Stimulated activated naive B cell treated with anti-CD40 and anti-IgM and Interleukin-4, amounts not matched to agents 10 μg/mL and 1 μg/mL and 100 μg/mL, for 72 hours (primary cell): ENCODE data around the gene TRAPPC10.

Experiments used
- ATAC-seq, 2 donors: fragments of 150-1000 bp; cut with Tn5 transposase; replicated peaks; 2 replicates each; pipeline ENCODE4 v1.10.0; 2021; ENCODE audit warnings: moderate library complexity in 1 of 2
- DNase-seq: peaks from one replicate; pipeline ENCODE4 v3.0.0; 2021
- H3K27ac Mint-ChIP-seq: one replicate; pipeline ENCODE4 v1.8.0; 2022; ENCODE audit warnings: mild to moderate bottlenecking, mixed read lengths
- H3K27me3 Mint-ChIP-seq, 2 donors: one replicate each; pipeline ENCODE4 v1.8.0; 2022; ENCODE audit warnings: mixed read lengths in 2 of 2
- H3K36me3 Mint-ChIP-seq, 2 donors: one replicate each; pipeline ENCODE4 v1.8.0; 2022; ENCODE audit warnings: mixed read lengths in 2 of 2, mild to moderate bottlenecking in 1 of 2
- H3K4me1 Mint-ChIP-seq, 2 donors: one replicate each; pipeline ENCODE4 v1.8.0; 2022; ENCODE audit warnings: mixed read lengths in 2 of 2, mild to moderate bottlenecking in 1 of 2
- H3K4me3 Mint-ChIP-seq, 2 donors: one replicate each; pipeline ENCODE4 v1.8.0; 2022; ENCODE audit warnings: mild to moderate bottlenecking in 2 of 2, mixed read lengths in 2 of 2, moderate library complexity in 1 of 2
- H3K9me3 Mint-ChIP-seq, 2 donors: one replicate each; pipeline ENCODE4 v1.8.0; 2022; ENCODE audit warnings: mixed read lengths in 2 of 2, mild to moderate bottlenecking in 1 of 2

TRAPPC10 gene

DNA sequence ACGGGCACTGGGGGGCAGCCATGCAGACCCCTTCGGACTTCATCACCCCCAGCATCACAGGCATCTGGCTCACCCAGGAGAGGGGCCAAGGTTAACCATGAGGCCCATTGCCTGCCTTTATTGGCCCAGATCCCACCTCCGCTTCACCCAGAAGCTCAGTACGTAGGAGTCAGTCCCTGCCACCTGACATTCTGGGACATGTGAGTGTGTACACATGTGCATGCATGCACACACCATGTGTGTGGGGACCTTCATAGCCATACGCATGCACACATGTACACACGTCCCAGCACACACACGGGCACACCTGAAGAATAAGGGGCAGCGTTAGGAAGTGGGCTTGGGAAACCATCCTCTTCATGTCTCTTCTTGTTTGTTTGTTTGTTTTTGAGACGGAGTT lies 24.1 kb upstream of the TRAPPC10 start:
- Mint-ChIP-seq H3K27me3 (no peaks in the 10 kb centered on the region), H3K27ac (peak overlapping the region; percentile 17), H3K4me3 (no peak overlapping the region), H3K4me1 (peaks cover 8 to 18% of the 10 kb centered on the region in 2 donors), H3K9me3 (no peaks in the 10 kb centered on the region), H3K36me3 (peaks cover 0 to 8% of the 10 kb centered on the region in 2 donors)
- ATAC-seq (no peak), DNase-seq (no peak)

- no peak for ATAC-seq
- H3K4me1 Mint-ChIP-seq: peaks cover 7 to 11% of the 10 kb centered on the region in 2 donors
- no peaks in the 10 kb centered on the region for H3K27me3 Mint-ChIP-seq
- DNase-seq: no peak
- no peaks in the 10 kb centered on the region for H3K9me3 Mint-ChIP-seq
- H3K36me3 Mint-ChIP-seq: peaks cover 0 to 5% of the 10 kb centered on the region in 2 donors
- peak overlapping the region; percentile 17 for H3K27ac Mint-ChIP-seq
- H3K4me3 Mint-ChIP-seq: no peak overlapping the region
Observed at GRCh38 chr21:43988506-43989230, 23.4 kb upstream of the TRAPPC10 start.

DNA sequence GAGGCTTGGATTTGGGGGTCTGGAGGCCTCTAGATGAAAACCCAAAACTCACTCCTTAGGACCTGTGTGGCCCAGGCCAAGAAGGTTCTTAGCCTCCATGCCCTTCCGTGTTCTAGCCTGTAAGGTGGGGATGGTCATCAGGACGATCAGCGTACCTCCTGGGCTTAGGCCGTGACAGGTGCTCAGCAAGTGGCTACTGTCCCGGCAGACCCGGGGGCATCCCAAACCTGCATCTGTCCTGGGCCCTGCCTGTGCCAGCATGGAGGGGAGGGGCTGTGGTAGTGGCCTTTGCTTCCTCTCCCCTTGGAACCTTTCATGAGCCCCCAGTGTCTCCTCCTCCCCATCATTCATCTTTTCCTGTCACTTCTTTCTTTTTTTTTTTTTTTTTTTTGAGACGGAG lies 22.7 kb upstream of the TRAPPC10 start:
- Mint-ChIP-seq H3K27ac (no peak overlapping the region), H3K4me1 (peaks cover 5 to 6% of the 10 kb centered on the region in 2 donors), H3K9me3 (no peaks in the 10 kb centered on the region), H3K27me3 (no peaks in the 10 kb centered on the region), H3K36me3 (no peaks in the 10 kb centered on the region), H3K4me3 (no peak overlapping the region)
- ATAC-seq (no peak), DNase-seq (no peak)

- no peaks in the 10 kb centered on the region for H3K36me3 Mint-ChIP-seq
- no peak for ATAC-seq
- no peaks in the 10 kb centered on the region for H3K9me3 Mint-ChIP-seq
- no peaks in the 10 kb centered on the region for H3K4me1 Mint-ChIP-seq
- no peak overlapping the region for H3K4me3 Mint-ChIP-seq
- H3K27me3 Mint-ChIP-seq: no peaks in the 10 kb centered on the region
- H3K27ac Mint-ChIP-seq: no peak overlapping the region
- DNase-seq: no peak
Observed at GRCh38 chr21:43991447-43991991, 20.6 kb upstream of the TRAPPC10 start.

- H3K27ac Mint-ChIP-seq: no peak overlapping the region
- H3K9me3 Mint-ChIP-seq: no peaks in the 10 kb centered on the region
- no peak overlapping the region for H3K4me3 Mint-ChIP-seq
- H3K4me1 Mint-ChIP-seq: no peaks in the 10 kb centered on the region
- no peaks in the 10 kb centered on the region for H3K36me3 Mint-ChIP-seq
- H3K27me3 Mint-ChIP-seq: no peaks in the 10 kb centered on the region
- no peak for ATAC-seq
- DNase-seq: no peak
Observed at GRCh38 chr21:43992121-43992520, 20.0 kb upstream of the TRAPPC10 start.

DNA sequence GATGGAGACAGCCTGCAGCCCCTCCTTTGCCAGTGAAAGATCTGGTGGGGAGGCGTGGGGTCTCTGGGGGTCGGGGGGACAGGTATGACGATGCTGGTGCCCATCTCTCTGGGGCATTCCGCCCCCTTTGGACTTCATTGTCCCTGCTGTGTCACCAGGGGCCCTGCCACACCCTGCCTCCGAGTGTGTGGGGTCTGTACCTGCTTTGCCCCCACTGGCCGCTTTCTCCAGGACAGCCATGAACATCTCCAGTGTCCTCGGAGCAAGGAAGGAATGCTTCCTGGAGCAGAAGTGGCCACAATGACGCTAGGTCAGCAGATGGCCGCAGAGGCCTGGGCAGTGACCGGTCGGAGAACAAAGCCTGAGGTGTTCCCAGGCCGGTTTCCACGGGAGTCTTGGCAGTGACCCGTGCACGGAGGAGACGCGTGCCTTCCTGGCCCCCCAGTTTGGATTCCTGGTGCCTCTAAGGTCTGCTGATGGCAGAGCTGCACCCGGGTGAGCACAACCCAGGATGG lies 18.6 kb upstream of the TRAPPC10 start:
- Mint-ChIP-seq H3K4me3 (no peak overlapping the region), H3K9me3 (no peaks in the 10 kb centered on the region), H3K36me3 (no peaks in the 10 kb centered on the region), H3K27me3 (no peaks in the 10 kb centered on the region), H3K27ac (no peak overlapping the region), H3K4me1 (no peaks in the 10 kb centered on the region)
- ATAC-seq (no peak), DNase-seq (no peak)

DNA sequence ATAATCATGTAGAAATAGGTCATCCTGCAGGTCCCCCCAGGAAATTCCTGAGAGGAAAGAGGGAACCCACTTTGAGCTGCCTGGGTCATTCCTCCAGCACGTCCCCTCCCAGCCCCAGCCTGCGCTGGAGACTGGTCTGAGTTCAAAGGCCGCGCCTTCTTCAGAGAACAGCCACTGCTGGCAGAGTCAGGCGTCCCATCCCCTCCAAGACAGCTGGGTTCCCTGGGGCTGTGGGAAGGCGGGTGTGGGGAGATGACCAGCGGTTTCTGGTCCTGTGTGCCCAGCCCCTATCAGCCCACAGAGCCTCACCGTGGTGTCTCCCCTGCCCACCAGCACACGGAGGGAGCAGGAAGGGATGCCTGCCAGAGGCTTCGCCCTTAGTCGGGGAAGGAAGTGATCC lies 18.0 kb upstream of the TRAPPC10 start:
- Mint-ChIP-seq H3K4me3 (no peak overlapping the region), H3K27me3 (peaks cover 0 to 2% of the 10 kb centered on the region in 2 donors), H3K36me3 (no peaks in the 10 kb centered on the region), H3K9me3 (no peaks in the 10 kb centered on the region), H3K27ac (no peak overlapping the region), H3K4me1 (no peaks in the 10 kb centered on the region)
- DNase-seq: no peak
- no peak for ATAC-seq

DNA sequence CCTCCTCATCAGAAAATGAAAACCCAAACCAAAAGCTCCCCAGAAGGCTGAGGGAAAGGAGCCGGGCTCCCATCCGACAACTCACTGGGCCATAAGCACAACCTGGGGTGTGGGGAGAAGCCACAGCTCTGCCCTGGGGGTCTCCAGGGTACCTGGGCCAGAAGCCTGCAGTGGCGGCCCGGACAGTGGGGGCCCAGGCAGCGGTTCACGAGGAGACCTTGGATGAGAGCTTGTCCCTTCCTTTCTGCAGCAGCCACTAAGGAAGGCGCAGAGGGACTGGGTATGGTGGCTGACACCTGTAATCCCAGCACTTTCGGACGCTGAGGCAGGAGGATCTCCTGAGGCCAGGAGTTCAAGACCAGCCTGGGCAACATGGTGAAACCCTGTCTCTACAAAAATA lies 17.5 kb upstream of the TRAPPC10 start:
- Mint-ChIP-seq H3K36me3 (no peaks in the 10 kb centered on the region), H3K27me3 (peaks cover 0 to 5% of the 10 kb centered on the region in 2 donors), H3K4me1 (no peaks in the 10 kb centered on the region), H3K9me3 (no peaks in the 10 kb centered on the region), H3K4me3 (no peak overlapping the region), H3K27ac (no peak overlapping the region)
- ATAC-seq (no peak), DNase-seq (no peak)

GRCh38 chr21:43995521-43996105 lies 16.5 kb upstream of the TRAPPC10 start:
- no peaks in the 10 kb centered on the region for H3K4me1 Mint-ChIP-seq
- peaks cover 0 to 5% of the 10 kb centered on the region in 2 donors for H3K27me3 Mint-ChIP-seq
- peak overlapping the region; percentile 31 for H3K27ac Mint-ChIP-seq
- no peaks in the 10 kb centered on the region for H3K36me3 Mint-ChIP-seq
- no peak for DNase-seq
- no peaks in the 10 kb centered on the region for H3K9me3 Mint-ChIP-seq
- ATAC-seq: no peak
- no peak overlapping the region for H3K4me3 Mint-ChIP-seq

DNA sequence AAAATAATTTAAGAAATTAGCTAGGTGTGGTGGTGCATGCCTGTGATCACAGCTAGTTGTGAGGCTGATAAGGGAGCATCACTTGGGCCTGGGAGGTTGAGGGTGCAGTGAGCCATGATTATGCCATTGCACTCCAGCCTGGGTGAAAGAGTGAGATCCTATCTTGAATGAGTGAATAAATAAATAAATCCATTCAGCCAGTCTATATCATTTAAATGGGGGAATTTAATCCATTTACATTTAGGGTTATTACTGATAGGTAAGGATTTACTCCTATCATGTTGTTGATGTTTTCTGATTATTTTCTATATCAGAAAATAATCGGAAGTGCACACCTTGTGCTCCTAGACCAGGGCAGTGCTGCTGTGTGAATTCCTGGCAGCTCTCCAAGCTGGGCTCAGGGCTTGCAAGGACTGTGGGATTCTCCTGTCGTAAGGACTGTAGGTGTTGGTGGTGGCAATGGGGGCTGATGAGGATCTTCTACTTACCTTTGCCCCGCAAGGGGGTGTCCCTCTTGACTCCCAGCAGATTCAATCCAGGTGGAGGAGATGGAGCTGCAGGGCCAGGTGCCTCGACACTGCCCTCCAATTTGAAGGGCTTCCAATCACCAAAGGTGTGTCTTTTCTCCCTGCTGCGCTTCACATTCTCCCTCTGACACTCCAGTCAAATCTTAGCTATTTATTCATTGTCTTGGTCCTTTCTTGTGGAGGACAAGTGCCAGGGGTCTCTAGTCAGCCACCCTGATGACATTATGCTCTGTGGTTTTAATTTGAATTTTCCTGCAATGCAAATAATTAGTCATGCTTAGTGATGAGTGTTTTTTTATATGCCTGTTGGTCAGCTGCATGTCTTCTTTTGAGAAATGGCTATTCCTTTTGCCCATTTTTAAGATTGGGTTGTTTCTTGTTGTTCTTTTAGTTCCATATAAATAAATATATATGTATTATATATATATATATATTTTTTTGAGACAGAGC lies 14.1 kb upstream of the TRAPPC10 start:
- no peak overlapping the region for H3K4me3 Mint-ChIP-seq
- DNase-seq: no peak

DNA sequence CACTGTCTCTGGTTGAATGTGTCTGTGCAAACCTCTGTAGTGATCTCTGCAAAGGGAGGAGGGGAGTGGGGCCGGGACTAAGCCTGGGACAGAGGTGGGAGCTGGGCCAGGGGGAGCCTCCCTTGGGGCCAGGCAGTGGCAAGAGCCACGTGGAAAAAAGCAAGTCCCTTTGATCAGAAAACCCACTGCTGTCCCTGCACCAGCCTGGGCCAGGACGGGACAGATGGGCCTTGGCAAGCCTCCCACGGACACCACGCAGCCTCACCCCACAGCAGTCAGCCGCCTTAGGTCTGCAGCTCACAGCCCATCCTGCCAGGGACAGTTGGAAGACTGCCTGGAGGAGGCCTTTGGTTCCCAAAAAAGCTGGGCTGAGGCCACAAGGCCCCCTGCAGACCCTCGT lies 11.7 kb upstream of the TRAPPC10 start:
- DNase-seq: no peak
- ATAC-seq: no peak
- H3K27ac Mint-ChIP-seq: no peak overlapping the region
- peaks cover 0 to 5% of the 10 kb centered on the region in 2 donors for H3K27me3 Mint-ChIP-seq
- no peaks in the 10 kb centered on the region for H3K9me3 Mint-ChIP-seq
- no peaks in the 10 kb centered on the region for H3K36me3 Mint-ChIP-seq
- H3K4me1 Mint-ChIP-seq: no peaks in the 10 kb centered on the region
- no peak overlapping the region for H3K4me3 Mint-ChIP-seq

More for the DNA sequence above, 14.1 kb upstream of the TRAPPC10 start:
- Mint-ChIP-seq H3K27ac (no peak overlapping the region), H3K9me3 (no peaks in the 10 kb centered on the region), H3K4me1 (no peaks in the 10 kb centered on the region), H3K36me3 (no peaks in the 10 kb centered on the region), H3K27me3 (peaks cover 0 to 5% of the 10 kb centered on the region in 2 donors)
- no peak for ATAC-seq

DNA sequence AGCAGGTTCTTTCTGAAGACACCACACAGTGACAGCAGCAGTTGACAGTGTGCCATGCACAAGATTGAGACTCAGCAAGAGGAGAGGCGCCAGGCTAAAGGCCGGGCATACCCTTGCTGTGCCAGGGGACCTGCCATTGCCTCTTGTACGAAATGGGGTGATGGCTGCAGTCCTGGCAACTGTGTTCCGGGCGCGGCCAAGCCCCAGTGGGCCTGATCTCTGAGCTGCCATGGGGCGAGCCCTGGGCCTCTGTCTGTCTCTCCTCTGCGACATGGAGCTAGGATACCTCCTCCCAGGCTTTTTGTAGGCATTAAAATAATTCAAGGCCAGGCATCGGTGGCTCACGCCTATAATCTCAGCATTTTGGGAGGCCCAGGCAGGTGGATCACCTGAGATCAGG lies 9.6 kb upstream of the TRAPPC10 start:
- Mint-ChIP-seq H3K36me3 (no peaks in the 10 kb centered on the region), H3K27me3 (peaks cover 0 to 5% of the 10 kb centered on the region in 2 donors), H3K4me1 (no peaks in the 10 kb centered on the region), H3K9me3 (no peaks in the 10 kb centered on the region), H3K4me3 (no peak overlapping the region), H3K27ac (no peak overlapping the region)
- no peak for ATAC-seq
- DNase-seq: no peak

GRCh38 chr21:44003307-44003966 lies 8.7 kb upstream of the TRAPPC10 start:
- no peak for DNase-seq
- H3K27me3 Mint-ChIP-seq: peaks cover 0 to 5% of the 10 kb centered on the region in 2 donors
- no peak overlapping the region for H3K27ac Mint-ChIP-seq
- peaks cover 0 to 4% of the 10 kb centered on the region in 2 donors for H3K36me3 Mint-ChIP-seq
- H3K4me1 Mint-ChIP-seq: no peaks in the 10 kb centered on the region
- no peaks in the 10 kb centered on the region for H3K9me3 Mint-ChIP-seq
- no peak overlapping the region for H3K4me3 Mint-ChIP-seq
- ATAC-seq: no peak

GRCh38 chr21:44005071-44005470 lies 7.0 kb upstream of the TRAPPC10 start:
- DNase-seq (no peak), ATAC-seq (no peak)
- H3K27me3 Mint-ChIP-seq: no peaks in the 10 kb centered on the region
- H3K4me1 Mint-ChIP-seq: no peaks in the 10 kb centered on the region
- H3K9me3 Mint-ChIP-seq: no peaks in the 10 kb centered on the region
- H3K36me3 Mint-ChIP-seq: peaks cover 0 to 7% of the 10 kb centered on the region in 2 donors
- no peak overlapping the region for H3K27ac Mint-ChIP-seq
- no peak overlapping the region for H3K4me3 Mint-ChIP-seq
